K562 (cell line): ENCODE results near the gene DGCR6L. TPM values are rescaled to one million over a fixed set of nuclear protein-coding genes. Genes with fewer than 3 reads are reported as not detected.

Experiments used
- CCNT2 ChIP-seq: IDR thresholded peaks from 2 replicates; pipeline ENCODE4 v1.6.1; 2011; ENCODE audit warnings: borderline replicate concordance, low read depth, mild to moderate bottlenecking, moderate library complexity, mixed read lengths, low read length; ENCODE audit not compliant: insufficient read length; ENCODE audit errors: extremely low read depth
- CHD1 ChIP-seq: fragments of 200-600 bp; sonication (generic); IDR thresholded peaks from one replicate; pipeline ENCODE4 v1.6.1; 2012; ENCODE audit warnings: mild to moderate bottlenecking, moderate library complexity, low read length, inconsistent platforms
- CHD2 ChIP-seq: IDR thresholded peaks from 2 replicates; pipeline ENCODE4 v1.6.1; 2011; ENCODE audit warnings: low read depth, low read length
- CREB3L1 ChIP-seq: fragments of 450-650 bp; IDR thresholded peaks from 2 replicates; pipeline ENCODE4 v1.6.1; 2014; ENCODE audit warnings: low read depth, mild to moderate bottlenecking, moderate library complexity, borderline replicate concordance
- FOXK1 ChIP-seq: sonication (generic); formaldehyde crosslinking; IDR thresholded peaks from 2 replicates; pipeline ENCODE4 v1.8.0; 2022; ENCODE audit warnings: missing genetic modification reagents, mild to moderate bottlenecking, borderline replicate concordance
- MLX ChIP-seq, 2 experiments: fragments of 450-650 bp in 1 of 2; sonication (generic) in 1 of 2; formaldehyde crosslinking; conservative IDR thresholded peaks; 2 replicates each; pipeline versions ENCODE4 v1.4.0 to v1.8.1; 2020 to 2022; ENCODE audit warnings: mild to moderate bottlenecking in 1 of 2, missing genetic modification reagents in 1 of 2
- NFIX ChIP-seq: fragments of 250-450 bp; sonication (Bioruptor Pico); IDR thresholded peaks from 2 replicates; pipeline ENCODE4 v1.4.0; 2020; ENCODE audit warnings: low read depth, mild to moderate bottlenecking, moderate library complexity
- RB1 ChIP-seq: fragments of 450-650 bp; IDR thresholded peaks from 2 replicates; pipeline ENCODE4 v1.6.1; 2017; ENCODE audit warnings: low read depth, mild to moderate bottlenecking
- RBM15 ChIP-seq: fragments of 200-400 bp; formaldehyde crosslinking; IDR thresholded peaks from 2 replicates; pipeline ENCODE4 v1.6.1; 2018; ENCODE audit warnings: mild to moderate bottlenecking, low read length, moderate library complexity; ENCODE audit not compliant: insufficient read depth
- RNF219 ChIP-seq: fragments of 250-450 bp; sonication (Bioruptor Pico); IDR thresholded peaks from 2 replicates; pipeline ENCODE4 v1.5.0; 2022; ENCODE audit warnings: mild to moderate bottlenecking
- SLC30A9 ChIP-seq: fragments of 250-450 bp; sonication (Bioruptor Pico); IDR thresholded peaks from 2 replicates; pipeline ENCODE4 v1.8.0; 2022; ENCODE audit warnings: mild to moderate bottlenecking, moderate library complexity
- SMAD2 ChIP-seq: fragments of 150-350 bp; IDR thresholded peaks from 2 replicates; pipeline ENCODE4 v1.6.1; 2014; ENCODE audit warnings: low read depth, mild to moderate bottlenecking, low read length
- SRSF9 ChIP-seq: fragments of 200-400 bp; formaldehyde crosslinking; IDR thresholded peaks from 2 replicates; pipeline ENCODE4 v1.6.1; 2017; ENCODE audit warnings: low read depth, low read length, borderline replicate concordance
- STAG1 ChIP-seq: sonication (generic); formaldehyde crosslinking; IDR thresholded peaks from 2 replicates; pipeline ENCODE4 v1.5.0; 2020; ENCODE audit warnings: missing genetic modification reagents, borderline replicate concordance
- XRCC5 ChIP-seq: fragments of 200-400 bp; formaldehyde crosslinking; IDR thresholded peaks from 2 replicates; pipeline ENCODE4 v1.6.1; 2017; ENCODE audit warnings: low read depth, mild to moderate bottlenecking, low read length
- ZNF408 ChIP-seq: fragments of 250-450 bp; sonication (Bioruptor Pico); IDR thresholded peaks from 2 replicates; pipeline ENCODE4 v1.4.0; 2020; ENCODE audit warnings: low read depth, mild to moderate bottlenecking, moderate library complexity
- ZNF609 ChIP-seq: sonication (generic); formaldehyde crosslinking; IDR thresholded peaks from 2 replicates; pipeline ENCODE4 v1.8.1; 2023; ENCODE audit warnings: missing genetic modification reagents, mild to moderate bottlenecking, borderline replicate concordance
- ZNF699 ChIP-seq: fragments of 250-450 bp; sonication (Bioruptor Pico); IDR thresholded peaks from 2 replicates; pipeline ENCODE4 v1.8.0; 2021; ENCODE audit warnings: mild to moderate bottlenecking, moderate library complexity; ENCODE audit not compliant: insufficient replicate concordance
- polyA plus RNA-seq, 8 experiments: library from polyadenylated mRNA; depleted of rRNA in 4 of 8; stranded (reverse) in 5 of 8; unstranded in 3 of 8; fragments of >200 nt; fragmentation: Nextera tagmentation in 2 of 8; fragmentation: Illumina TruSeq in 1 of 8; extraction: Ambion mirVana in 2 of 8; extraction: Trizol in 1 of 8; gene quantifications; 2 replicates each; pipeline versions ENCODE4 v1.2.1 to v1.2.3, GENCODE V29; 2011 to 2014; ENCODE audit warnings: inconsistent platforms in 1 of 8, missing spikeins in 1 of 8
- total RNA-seq, 7 experiments: library from RNA; depleted of rRNA in 6 of 7; stranded (reverse); fragments of >200 nt in 6 of 7; fragmentation: Illumina TruSeq in 2 of 7; extraction: Trizol in 2 of 7; gene quantifications; 2 replicates each; pipeline versions ENCODE4 v1.2.1 to v1.2.3, GENCODE V29; 2011 to 2021; ENCODE audit warnings: low replicate concordance in 1 of 7

Gene DGCR6L
- total and polyA plus RNA-seq, 9 of the 15 experiments (the other 6 are each of a cell fraction or from before 2014, with no cell fraction given): 3.6 to 151 (median 51.0) TPM

GRCh38 chr22:20299746-20300136 lies 20.1 kb downstream of the DGCR6L start (continued):
- TF ChIP-seq SMAD2 (no peak), RBM15 (no peak), RB1 (peak; percentile 96), FOXK1 (CRISPR knock-in tag) (no peak), CHD1 (peak; percentile 59), STAG1 (peak; percentile 25; the same call in 1 of the 2 replicates), ZNF609 (0 out of 2 replicates have a peak, but pooled peaks have one; percentile 77), CHD2 (no peak), MLX (CRISPR knock-in tag; conservative IDR thresholded peaks at IDR 0.05) (0 out of 4 replicates have a peak, but pooled peaks of 1 of the 2 experiments have one; percentile 22), NFIX (CRISPR knock-in tag) (no peak), XRCC5 (0 out of 2 replicates have a peak, but pooled peaks have one; percentile 56), SRSF9 (no peak), SLC30A9 (CRISPR knock-in tag) (no peak), CREB3L1 (no peak), CCNT2 (peak; percentile 60), ZNF408 (CRISPR knock-in tag) (no peak), RNF219 (CRISPR knock-in tag) (no peak), ZNF699 (CRISPR knock-in tag) (peak; percentile 74)
